ENCODE measurements around the gene OLFM3.

Gene OLFM3

DNA sequence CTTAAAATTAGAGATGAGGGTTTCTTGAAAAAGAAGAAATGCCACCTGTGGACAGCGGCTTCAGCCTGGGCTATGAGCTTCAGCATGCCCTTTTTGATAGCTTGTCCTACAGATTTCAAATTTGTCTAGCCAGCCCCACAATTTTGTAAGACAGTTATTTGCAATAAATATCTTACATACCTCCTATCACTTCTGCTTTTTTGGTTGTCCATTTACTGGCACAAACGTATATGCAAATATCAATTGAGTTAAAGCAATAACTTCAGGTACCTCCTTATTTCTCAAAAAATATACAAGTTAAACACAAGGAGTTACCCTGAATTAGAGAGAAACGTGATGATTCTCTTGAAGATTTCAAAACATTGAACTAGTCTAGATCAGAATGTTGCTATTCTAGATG lies 53.5 kb downstream of the OLFM3 start:
- DNase-seq (ENCODE audit: low read depth), result no peak

GRCh38 chr1:101942516-101943193 lies 54.1 kb downstream of the OLFM3 start:
- DNase-seq (ENCODE audit: low read depth), result no peak

DNA sequence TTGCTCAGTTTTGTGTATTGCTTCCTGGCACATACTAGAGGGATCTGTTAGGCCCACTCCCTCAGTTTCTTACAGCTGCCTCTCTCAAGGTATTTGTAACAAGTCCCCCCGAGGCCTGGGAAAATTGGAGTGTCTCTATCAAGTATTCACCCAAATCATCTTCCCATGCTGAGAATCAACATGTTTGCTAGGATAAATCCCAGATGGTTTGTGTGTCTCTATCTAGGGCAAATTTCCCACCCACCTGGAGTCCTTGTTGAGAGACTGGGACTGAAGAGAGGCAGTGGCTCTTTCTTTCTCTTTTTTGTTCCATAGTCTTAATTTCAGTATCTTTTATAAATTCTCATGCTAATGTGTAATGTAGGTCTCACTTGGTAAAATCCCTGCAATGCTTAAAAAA lies 58.0 kb downstream of the OLFM3 start:
- no peak for DNase-seq (ENCODE audit: low read depth)

DNA sequence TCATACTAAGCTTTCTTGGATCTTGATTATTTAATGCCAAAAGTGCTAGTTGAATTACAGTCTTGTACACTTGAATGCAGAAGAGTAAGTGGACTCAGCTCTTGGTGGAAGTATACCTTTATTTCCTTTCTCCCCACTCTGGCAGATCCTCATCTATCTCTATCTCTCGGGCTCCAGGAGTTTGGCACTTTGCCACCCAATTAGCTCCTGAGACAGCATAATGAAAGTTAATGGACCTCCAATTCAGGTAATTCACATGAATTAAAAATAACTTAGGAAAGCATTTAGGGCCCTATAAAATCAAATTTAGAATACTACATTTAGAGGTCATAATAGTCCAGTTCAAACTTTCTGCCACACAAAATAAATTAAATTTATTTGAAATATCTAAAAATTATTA lies 67.4 kb downstream of the OLFM3 start:
- DNase-seq (ENCODE audit: low read depth), result no peak

DNA sequence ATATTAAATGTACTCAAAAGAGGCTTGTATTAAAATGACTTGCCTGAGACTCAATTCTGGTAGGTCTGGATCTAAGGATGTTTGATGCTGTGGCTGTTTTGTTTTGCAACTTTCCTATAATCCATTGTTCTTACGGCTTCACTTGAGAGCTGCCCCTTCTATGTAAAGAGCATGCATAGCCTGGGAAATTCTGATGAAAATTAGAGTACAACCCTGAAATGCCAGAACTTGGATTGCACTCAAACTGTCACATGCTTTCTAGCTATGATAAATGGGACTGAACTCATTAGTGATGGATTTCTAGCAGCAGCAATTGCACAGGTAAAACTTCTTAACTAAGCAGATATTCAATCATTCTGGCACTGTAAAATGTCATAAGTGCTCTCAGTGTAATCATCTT lies 67.9 kb downstream of the OLFM3 start:
- no peak for DNase-seq (ENCODE audit: low read depth)

DNA sequence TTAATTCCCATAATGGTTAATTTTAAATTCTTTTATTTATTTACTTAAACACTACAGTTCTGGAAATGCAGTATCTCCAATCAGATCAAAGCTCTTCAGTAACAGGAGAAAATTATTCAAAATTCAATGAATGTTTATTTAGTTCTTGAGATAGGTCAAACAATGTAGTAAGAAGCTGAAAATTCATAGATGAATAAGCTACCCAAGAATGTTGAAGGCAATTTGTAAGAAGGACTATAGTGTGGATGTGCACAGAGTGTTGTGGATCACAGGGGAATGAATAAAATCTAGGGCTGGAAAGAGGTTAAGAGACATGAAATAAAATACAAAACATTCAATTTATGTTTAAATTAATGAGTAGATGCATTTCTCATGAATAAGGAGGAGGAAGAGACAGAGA lies 72.0 kb downstream of the OLFM3 start:
- DNase-seq (ENCODE audit: low read depth), result no peak

DNA sequence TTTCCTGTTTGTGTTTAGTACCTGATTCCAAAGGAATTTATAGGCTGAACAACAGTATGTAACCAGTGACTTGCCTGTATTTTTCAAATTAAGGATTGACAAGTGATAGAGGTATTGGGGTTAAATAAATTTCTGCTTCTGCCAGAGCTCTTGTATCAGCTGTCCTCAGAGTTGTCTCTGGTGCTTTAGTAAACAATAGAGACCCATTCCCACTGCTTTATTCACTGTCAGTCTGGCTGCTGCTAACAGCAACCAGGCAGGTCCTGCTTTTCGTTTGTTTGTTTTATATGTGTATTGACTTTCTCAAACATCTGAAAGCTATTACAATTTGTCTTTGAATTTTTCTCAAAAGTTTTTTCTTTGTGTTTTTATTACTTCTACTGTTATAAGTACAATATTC lies 76.1 kb downstream of the OLFM3 start:
- no peak for DNase-seq (ENCODE audit: low read depth)

DNA sequence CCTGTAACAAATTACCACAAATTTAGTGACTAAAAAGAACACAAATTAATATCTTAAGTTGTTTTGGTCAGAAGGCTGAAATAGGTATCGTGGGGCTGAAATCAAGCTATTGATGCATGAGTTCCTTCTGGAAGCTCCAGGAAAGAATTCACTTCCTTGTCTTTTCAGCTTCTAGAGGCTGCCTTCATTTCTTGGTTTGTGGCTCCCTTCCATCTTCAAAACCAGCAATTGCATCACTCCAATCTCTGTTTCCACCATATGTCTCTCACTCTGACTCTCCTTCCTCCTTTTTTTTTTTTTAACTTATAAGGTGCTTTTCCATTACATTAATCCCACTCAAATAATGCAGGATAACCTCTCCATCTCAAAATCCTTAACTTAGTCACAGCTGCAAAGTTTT lies 78.4 kb downstream of the OLFM3 start:
- no peak for DNase-seq (ENCODE audit: low read depth)

DNA sequence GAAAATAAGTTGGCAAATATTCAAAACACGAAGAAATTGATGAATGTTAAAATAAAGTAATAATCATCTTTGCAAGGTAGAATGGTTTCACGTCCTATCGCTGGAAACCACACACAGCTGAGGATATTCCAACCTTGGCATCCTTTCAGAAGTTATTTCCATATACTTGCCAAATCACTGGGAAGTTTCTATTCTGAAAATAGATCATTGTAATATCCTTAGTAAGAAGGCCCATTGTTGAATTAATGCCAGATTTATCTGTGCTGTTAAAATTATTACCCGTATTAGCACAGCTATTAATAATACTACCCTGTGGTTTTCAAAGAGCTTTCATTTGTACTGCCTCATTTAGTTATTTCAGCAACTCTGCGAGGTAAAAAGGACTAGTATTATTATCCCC lies 81.1 kb downstream of the OLFM3 start:
- DNase-seq (ENCODE audit: low read depth), result no peak

DNA sequence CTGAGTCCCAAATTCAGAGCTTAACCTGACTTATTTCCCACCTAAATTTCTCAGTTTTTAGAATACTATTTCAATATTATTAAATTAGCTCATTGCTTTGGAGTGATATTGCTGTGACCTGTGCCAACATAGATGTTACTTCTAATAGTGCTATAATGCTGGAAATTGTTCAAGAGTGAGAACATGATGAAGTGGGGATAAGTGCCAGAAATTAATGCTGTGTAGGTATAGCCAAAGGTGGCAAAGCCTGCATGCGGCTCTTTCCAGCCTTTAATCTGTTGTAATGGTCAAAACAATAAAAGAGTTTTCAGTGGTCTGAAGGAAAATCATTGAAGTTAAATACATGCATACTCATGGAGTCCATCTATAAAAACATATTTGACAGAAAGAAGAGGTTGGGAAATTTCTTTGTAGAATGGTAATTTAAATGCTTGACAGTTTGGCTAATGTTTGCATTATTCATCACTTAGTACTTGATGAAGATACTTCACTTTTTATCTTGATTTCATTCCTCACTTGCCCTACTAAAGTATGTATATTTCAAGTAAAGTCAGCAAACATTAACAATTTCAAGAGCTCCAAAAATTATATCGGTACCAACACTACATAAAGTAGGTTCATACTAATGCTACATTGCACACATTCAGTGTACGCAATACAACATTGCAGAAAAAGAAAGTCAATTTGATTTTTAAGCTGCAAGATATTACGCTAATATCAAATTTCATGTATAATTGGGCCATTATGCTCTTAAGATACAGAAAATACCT lies 82.1 kb downstream of the OLFM3 start:
- DNase-seq (ENCODE audit: low read depth), result no peak

DNA sequence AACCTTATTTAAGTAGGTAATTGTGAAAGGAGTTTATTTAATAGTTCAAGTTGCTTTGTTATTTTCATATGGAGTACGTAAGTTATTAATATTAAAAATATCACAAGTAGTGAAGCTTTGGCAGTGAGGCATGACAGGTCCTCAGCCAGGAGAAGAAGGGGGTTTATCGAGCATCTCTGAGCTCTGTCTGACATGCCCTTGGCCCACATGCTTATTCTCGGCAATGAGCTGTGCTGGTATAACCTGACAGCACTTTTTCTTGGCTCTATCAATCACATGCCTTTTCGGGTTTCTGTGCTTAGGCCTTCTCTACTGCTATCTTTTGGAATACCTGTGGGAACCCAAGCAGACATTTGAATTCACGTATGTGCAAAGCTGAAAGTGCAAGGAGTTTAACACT lies 84.8 kb downstream of the OLFM3 start:
- DNase-seq (ENCODE audit: low read depth), result no peak

DNA sequence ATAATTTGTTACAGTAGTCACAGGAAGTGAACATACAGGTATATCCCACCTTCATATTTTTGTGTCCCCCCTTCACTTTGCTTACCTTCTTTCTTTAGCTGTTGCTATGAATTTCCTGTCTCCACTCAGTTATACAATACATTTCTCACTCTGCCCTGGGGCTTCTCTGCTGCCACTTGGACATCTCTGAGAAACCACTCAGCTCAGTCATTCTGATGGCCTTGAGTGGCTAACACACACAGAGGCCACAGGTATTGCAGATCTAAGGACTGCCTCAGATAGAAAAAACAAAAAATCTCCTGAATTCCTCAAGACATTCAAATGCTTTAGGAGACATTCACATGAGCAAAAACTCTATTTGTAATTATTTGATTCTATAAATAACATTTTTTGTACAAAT lies 87.7 kb downstream of the OLFM3 start:
- no peak for DNase-seq (ENCODE audit: low read depth)

GRCh38 chr1:101907264-101907663 lies 89.5 kb downstream of the OLFM3 start:
- no peak for DNase-seq (ENCODE audit: low read depth)

DNA sequence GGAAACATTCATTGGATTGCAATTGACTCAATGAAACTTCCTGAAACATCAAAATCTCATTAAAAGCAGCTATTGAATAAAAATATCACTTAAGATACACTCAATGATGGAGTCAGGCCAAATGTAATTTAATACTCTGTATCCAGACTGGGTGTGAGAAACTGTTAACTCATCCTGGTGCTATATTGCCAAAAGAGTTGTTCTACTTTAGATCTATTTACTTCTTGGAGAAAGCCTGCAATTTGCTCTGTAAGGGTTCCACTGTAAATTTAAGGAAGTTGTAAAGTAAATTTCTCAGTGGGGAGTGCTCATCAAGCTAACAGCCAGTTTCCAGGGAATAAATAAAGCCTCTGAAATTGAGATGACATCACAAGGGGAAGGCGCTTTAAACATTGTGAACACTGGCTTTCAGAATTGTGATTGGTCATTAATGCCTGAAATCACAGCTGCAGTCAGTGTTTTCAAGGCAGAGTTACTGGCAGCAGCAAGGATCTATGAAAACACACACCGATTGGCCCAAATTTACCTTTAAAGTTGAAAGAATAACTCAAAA lies 91.4 kb downstream of the OLFM3 start:
- DNase-seq (ENCODE audit: low read depth), result no peak

DNA sequence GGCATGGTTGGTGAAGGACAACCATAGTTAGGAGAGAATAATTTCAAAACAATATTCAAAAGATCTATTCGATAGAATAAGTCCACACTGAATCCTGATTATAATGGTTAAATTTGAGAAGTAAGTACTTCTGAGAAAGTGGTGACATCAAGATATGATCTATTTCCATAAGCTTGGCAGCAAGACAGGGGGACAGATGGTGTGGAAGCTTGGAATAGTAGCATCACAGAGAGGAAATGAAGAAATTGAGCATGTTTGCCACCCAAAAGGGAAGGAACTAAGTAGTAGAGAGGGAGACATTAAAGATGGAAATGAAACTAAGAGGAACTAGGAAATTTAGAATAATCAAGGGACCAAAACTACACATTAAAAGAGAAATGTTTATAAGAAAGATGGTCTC lies 94.5 kb downstream of the OLFM3 start:
- no peak for DNase-seq (ENCODE audit: low read depth)

DNA sequence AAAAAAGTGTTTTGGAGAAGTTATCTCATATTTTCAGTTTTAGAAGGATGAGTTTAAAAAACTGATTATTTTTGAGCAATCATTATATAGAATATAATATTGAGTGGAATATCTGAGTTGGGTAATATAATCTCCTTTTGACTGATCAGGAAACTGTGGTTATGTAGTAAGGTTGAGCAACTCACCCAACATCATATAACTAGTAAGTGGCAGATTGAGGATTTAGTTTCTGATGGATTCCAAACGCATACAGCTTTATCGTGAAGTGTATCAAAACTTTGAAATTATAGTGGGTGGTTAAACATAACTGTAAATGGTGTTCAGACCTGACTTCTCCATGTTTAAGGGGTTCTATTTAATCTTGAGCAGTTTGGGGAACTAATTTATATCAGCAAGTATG lies 98.6 kb downstream of the OLFM3 start:
- no peak for DNase-seq (ENCODE audit: low read depth)

DNA sequence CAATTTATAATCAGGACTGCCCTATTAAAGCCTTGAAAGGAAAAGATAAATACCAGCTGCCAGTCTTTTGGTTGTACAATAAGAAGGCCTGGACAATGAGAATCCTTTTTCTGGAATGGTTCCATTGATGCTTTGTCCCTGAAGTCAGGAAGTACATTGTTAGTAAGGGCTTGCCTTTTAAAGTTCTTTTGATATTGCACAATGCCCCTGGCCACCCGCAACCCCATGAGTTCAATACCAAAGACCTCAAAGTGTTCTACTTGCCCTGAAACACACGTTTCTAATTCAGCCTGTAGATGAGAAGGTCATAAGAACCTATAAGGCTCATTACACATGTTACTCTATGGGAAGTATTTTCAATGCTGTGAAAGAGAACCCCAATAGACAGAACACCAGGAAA lies 112.1 kb downstream of the OLFM3 start:
- no peak for DNase-seq (ENCODE audit: low read depth)

DNA sequence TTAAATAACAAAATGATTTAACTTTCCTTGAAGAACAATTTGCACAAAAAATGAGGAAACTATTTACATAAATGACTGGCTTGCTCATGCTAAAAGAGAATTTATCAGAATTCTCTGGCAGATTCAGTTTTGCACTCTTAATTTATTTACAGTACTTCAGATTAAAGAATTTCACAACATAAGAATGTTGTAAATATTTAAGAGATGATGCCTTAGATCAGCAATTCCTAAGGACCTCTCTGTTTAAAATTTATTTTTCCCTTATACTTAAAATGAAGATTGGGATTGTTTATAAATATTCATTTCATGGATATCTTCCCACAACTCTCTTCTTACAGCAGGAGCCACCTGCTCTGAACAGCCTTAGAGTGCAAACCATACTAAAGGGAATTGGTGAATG lies 120.8 kb downstream of the OLFM3 start:
- DNase-seq (ENCODE audit: low read depth), result no peak

DNA sequence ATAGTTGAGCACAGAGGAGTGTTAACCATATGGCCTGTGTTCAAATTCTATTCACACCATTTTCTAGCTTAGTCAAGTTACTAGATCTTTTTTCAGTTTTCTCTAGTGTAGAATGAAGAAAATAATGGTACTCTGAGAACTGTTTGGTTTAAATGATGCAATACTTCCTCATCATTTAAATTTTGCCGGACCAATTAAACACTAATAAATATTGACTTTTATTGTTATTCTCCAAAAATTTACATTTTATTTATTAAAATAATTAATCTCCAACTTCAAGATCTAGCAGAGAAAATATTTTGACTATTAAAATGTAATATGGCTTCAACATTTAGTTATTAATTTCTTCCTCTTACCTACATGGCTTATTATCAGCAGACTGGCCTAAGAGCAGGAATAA lies 123.1 kb downstream of the OLFM3 start:
- DNase-seq (ENCODE audit: low read depth), result no peak

- DNase-seq (ENCODE audit: low read depth), result no peak
Measured at GRCh38 chr1:101859941-101860340, 136.8 kb downstream of the OLFM3 start.

- no peak for DNase-seq (ENCODE audit: low read depth)
Measured at GRCh38 chr1:101854271-101854670, 142.5 kb downstream of the OLFM3 start.

GRCh38 chr1:101852936-101853335 lies 143.8 kb downstream of the OLFM3 start:
- DNase-seq (ENCODE audit: low read depth), result no peak

DNA sequence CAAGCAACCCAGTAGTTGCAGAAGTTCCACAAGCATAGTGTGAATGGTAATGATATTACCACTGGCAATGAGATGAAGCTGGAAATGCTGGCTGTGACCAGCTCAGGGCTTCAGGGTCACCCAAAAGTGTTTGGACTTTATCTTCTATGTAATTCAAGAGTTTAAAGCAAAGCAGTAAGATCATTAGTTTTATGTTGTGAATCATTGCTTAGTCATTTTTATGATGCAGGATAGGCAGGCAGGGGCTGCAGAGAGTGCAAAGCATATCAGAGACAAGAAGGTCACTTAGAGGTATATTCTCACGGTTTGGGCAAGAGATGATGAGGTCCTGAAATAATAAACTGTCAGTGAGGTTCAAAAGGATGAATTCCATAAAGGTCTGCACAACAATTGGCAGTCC lies 147.4 kb downstream of the OLFM3 start:
- no peak for DNase-seq (ENCODE audit: low read depth)

DNA sequence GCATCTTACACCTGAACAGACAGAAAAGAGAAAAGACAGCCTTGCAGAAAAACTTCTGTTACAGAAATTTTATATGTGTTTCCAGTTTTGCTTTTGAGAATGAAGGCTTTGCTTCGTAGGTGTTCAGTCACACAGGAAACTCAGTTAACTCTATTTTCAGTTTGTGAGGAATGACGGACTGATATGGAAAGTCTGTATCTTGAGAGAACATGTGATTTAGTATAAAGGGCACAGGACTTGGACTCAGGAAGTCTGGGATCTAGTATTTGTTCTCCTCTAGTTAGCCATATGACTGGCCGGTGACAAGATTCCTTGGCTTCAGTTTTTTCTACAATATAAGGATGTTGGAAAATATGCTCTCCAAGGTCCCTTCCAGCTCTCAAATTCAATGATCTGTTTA lies 149.1 kb downstream of the OLFM3 start:
- DNase-seq (ENCODE audit: low read depth), result no peak
